Right ventricle myocardium superior (tissue), 1 donor: ENCODE results near the gene M1AP. TPM values are rescaled to one million over a fixed set of nuclear protein-coding genes. Genes with fewer than 3 reads are reported as not detected.

Experiments
- ATAC-seq: fragments of 200-7000 bp; cut with Tn5 transposase; one replicate; pipeline ENCODE4 v1.9.1; 2020; ENCODE audit warnings: mild to moderate bottlenecking; ENCODE audit not compliant: poor library complexity
- DNase-seq: peaks from one replicate; pipeline ENCODE4 v3.0.0-alpha.2; 2020
- intact Hi-C: fragments of 100-400 bp; cut with DNase I; formaldehyde crosslinking; loops from one replicate; pipeline ENCODE4 v1.11.2; 2022
- total RNA-seq: library from RNA; stranded (reverse); fragmentation: NEBNext Ultra II Directional; extraction: Animal tissue kit (Norgen Biotek cat#: 25700); gene quantifications from one replicate; pipeline ENCODE4 v1.2.1, GENCODE V29; 2021
- donor health status: DM: no; HTN: yes; CAD: no; lungs with severe emphysema.

The M1AP gene
- total RNA-seq, 1 donor from 2014 or later: not detected

DNA sequence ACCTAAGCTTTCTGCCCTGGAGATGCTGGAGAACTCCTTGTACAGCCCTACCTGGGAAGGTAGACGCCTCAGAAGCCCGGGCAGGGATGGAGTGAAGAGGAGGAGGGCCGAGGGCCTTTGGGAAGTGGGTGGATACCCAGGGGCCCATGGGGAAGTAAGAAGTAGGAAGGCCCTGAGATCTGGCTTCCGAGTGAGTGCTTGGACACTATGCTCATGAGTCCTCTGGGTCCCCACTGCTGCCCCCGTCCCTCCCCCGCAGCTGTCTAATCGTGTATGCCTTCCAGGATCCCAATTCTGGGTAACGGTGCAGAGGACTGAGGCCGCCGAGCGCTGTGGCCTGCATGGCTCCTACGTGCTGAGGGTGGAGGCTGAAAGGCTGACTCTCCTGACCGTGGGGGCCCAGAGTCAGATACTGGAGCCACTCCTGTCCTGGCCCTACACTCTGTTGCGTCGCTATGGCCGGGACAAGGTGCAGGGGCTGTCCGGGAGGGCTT is 92.5 kb downstream of the M1AP start:
- intact Hi-C loops: no loop called here
- DNase-seq (peak; percentile 49), ATAC-seq (no peak)

- ATAC-seq (peak; percentile 45), DNase-seq (peak; percentile 73)
- intact Hi-C loops: no loop called here
These were observed 93.2 kb downstream of the M1AP start for GRCh38 chr2:74554820-74555531.

- ATAC-seq (peak; percentile 90), DNase-seq (peak; percentile 94)
- intact Hi-C loops: no loop called here
These were observed 94.0 kb downstream of the M1AP start, which contains the start of the genes DOK1 and LOXL3 for GRCh38 chr2:74553892-74554819. TSS of gene DOK1 (plus strand) at chr2:74554720. CDS start at chr2:74554755, 35 bp downstream. TSS of gene LOXL3 (minus strand) at chr2:74553942. CDS start at chr2:74552634, 1,308 bp downstream.

- intact Hi-C loops: no loop called here
- no peak for DNase-seq
These were observed 95.0 kb downstream of the M1AP start for GRCh38 chr2:74552914-74553811.

GRCh38 chr2:74551942-74552913 is 95.9 kb downstream of the M1AP start:
- DNase-seq (no peak), ATAC-seq (no peak)
- intact Hi-C loops: no loop called here

More at GRCh38 chr2:74552914-74553811, 95.0 kb downstream of the M1AP start:
- ATAC-seq: no peak

DNA sequence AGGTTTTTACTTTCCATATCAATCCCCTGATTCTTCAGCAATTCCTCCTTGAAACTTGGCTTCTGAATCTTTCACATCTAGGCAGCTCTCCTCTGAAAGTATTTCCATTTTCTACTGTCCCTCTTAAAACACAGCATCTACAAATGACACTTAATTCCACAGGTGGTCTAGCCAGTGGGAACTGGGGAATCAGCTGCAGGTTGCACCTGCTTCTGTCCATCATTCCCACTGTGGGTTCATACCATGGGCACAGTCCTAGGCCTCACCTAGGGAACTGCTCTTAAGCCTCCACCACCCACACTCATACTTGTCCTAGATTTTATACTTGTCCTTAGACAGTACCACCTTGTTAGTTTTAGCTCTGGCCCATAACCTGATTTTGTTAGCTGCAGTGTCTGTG is 96.6 kb downstream of the M1AP start:
- ATAC-seq (no peak), DNase-seq (no peak)
- intact Hi-C loops: no loop called here

GRCh38 chr2:74550231-74550630 is 97.9 kb downstream of the M1AP start:
- ATAC-seq: no peak
- intact Hi-C loops: no loop called here

DNA sequence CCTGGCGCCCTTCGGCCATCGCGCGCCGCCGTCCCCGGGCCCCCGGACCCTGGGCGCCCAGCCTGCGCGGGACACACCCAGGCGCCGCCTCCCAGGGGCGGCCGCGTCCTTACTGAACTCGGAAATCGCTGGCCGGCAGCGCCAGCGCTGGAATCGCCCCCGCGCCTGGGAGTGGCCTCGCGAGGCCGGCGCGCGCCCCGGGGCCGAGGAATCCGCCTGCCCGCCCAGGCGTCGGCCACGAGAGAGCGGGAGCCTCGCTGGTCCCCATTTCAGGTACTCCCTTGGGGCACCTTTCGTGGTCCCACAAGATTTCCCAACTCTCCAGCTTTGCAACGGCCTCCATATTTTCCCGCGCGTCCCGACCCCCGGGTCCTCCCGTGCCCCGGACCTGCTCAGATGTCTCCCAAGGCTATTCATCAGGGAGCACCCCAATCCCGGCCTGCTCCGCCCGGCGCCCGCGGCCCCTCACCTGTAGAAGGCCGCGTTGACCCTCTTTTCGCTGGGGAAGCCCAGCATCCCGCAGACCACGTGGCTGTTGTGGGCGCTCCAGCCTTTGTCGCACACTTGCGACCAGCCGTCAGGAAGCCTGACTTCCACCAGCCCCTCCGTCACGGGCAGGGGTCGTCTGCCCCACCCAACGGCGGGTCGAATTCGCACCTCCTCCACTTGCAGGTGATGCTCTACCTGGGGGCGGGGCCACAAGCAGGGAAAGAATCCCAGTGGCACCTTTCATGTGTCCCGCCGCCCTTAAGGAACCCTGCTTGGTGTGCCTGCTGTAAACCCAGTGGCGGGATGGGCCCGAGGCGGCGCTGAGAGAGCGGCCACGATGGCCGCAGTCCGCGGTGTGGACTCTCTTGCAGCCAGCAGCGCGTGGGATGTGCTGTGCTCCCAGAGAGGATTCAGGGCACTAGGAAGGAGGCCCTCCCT is 99.0 kb downstream of the M1AP start:
- DNase-seq (peak; percentile 87), ATAC-seq (peak; percentile 90)
- intact Hi-C loops: no loop called here

More at GRCh38 chr2:74550231-74550630, 97.9 kb downstream of the M1AP start:
- DNase-seq: no peak

GRCh38 chr2:74548285-74548899 is 99.7 kb downstream of the M1AP start:
- DNase-seq (no peak), ATAC-seq (no peak)
- intact Hi-C loops: no loop called here

DNA sequence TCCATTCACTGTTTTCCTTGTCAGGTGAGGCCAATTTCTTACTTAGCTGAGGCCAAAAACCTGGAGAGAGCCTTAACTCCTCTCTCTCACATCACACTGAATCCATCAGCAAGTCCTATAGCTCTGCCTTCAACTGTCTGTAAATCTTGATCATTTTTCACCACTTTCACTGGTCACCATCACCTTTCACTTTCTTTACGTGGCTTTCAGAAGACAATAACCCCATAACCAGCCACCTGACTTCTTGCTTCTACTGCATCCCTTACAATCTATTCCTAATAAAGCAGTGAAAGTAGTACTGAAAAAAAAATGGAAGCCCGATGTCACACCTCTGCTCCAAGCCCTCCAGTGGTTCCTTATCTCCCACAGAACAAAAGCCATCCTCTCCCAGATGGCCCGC is 102.1 kb downstream of the M1AP start:
- DNase-seq (no peak), ATAC-seq (no peak)
- intact Hi-C loops: no loop called here

DNA sequence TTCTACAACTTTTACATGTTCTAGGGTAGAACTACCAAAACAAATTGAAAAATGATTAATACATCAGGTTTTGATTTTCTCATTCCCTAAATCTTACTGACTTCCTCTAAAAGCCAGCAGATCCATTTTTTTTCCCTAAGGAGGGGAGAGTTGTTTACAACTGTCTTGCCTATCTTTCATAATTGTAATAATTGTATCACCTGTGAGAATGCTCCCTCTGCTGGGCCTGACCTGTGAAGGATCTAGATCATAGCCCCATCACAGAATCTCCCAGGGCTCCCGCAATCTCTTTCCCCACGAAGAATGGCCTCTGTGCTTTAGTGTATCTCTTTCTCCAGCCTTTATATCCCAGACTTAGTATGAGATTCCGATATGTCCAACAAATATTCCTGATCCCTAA is 103.5 kb downstream of the M1AP start:
- intact Hi-C loops: no loop called here
- DNase-seq (no peak), ATAC-seq (no peak)

- DNase-seq: no peak
- no peak for ATAC-seq
- intact Hi-C loops: no loop called here
These were observed 105.2 kb downstream of the M1AP start for GRCh38 chr2:74542978-74543377.

DNA sequence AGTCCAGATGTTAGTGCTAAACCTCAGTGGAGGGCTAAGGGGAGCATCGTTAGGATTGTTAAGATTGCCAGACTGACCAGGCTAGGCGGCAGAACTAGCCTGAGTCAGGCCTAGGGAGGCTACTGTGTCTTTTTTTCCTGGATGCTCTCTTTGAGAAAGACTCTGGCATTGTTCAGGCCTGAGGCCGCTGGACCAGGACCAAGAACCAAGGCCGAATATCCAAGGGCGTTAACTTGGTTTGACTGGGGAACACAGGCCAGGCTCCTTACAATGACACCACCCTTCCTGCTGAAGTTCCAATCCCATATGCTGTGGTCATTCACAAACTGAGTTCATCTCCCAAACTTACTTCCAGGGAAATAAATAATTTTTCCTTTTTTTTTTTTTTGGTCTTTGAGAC is 107.8 kb downstream of the M1AP start:
- intact Hi-C loops: no loop called here
- DNase-seq (peak; percentile 83), ATAC-seq (peak; percentile 72)

- ATAC-seq: no peak
- intact Hi-C loops: no loop called here
- no peak for DNase-seq
These were observed 109.2 kb downstream of the M1AP start for GRCh38 chr2:74538881-74539339.

DNA sequence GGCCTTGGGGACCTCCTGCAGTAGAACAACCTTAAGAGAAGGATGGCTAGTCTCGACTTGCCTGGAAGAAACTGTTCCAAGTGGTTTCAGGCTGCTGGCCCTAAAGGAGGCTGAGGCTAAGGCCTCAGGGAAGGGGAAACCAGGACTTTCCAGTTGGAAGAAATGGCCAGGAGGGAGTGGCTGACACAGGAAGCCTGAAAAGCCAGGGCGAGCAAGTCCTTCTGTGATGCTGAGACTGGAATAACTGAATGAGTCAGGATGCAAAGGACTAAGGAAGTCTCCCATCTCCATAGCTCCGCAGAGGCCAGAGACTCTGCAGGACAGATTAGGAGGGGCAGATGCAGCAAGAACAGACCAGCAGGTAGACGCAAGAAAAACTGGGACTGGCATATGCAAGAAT is 111.0 kb downstream of the M1AP start:
- DNase-seq (no peak), ATAC-seq (no peak)
- intact Hi-C loops: no loop called here
